GM21737 (cell line): ENCODE results near the gene ZNF331.

Experiments
- ATAC-seq: cut with Tn5 transposase; IDR thresholded peaks from one replicate; pipeline ENCODE4 v1.9.1; 2021; ENCODE audit warnings: mild to moderate bottlenecking, moderate library complexity; ENCODE audit not compliant: unreplicated experiment

The ZNF331 gene

DNA sequence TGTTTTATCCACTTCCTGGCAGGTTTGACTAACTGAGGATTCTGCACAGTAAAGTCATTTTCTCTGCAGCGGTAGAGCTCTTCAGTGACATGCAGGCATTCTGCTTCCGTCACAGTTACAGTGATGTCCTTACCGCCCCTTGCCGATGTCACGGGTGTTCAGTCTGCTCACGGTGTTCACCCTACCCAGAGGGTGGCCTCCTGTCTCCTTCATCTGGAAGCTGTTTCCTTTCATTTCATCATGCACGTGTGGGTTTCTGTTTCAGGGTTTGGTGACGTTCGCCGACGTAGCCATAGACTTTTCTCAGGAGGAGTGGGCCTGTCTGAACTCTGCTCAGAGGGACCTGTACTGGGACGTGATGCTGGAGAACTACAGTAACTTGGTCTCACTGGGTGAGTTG lies 33.4 kb downstream of the ZNF331 start:
- ATAC-seq: no peak

DNA sequence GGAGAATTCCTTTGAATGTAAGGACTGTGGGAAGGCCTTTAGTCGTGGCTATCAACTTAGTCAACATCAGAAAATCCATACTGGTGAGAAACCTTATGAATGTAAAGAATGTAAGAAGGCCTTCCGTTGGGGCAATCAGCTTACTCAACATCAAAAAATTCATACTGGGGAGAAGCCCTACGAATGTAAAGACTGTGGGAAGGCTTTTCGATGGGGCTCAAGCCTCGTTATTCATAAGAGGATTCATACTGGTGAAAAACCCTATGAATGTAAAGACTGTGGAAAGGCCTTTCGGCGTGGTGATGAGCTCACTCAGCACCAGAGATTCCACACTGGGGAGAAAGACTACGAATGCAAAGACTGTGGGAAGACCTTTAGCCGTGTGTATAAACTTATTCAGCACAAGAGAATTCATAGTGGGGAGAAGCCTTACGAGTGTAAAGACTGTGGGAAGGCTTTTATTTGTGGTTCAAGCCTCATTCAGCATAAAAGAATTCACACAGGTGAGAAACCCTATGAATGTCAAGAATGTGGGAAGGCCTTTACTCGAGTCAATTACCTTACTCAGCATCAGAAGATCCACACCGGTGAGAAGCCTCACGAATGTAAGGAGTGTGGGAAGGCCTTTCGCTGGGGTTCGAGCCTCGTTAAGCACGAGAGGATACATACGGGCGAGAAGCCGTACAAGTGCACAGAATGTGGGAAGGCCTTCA lies 39.2 kb downstream of the ZNF331 start:
- ATAC-seq: no peak

DNA sequence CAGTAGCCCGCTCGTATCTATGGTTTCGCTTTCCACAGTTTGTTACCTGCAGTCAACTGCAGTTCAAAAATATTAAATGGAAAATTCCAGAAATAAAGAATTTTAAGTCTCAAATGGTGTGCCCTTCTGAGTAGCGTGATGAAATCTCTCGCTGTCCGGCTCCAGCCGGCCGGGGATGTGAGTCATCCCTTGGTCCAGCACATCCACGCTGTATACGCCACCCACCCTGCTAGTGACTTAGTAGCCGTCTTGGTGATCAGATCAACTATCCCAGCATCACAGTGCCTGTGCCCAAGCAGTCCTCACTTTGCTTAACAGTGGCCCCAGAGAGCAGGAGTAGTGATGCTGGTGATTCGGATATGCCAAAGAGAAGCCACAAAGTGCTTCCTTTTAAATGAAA lies 40.0 kb downstream of the ZNF331 start:
- ATAC-seq: no peak

DNA sequence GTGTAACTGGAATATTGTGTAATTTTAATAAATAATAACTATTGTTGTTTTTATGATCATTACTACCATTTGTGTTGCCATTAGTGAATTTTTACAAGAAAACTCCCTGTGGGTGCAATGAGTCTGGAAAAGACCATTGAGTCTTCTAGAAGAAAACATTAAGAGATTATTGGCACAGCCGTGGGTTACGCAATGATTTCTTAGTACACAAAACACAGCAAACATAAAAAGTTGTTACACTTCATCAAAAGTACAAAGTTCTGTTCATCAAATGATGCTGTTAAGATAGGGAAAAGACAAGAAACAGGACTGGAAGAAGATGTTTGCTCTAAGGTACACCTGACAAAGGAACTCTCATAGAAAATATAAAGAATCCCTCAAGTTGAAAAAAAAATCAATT lies 41.6 kb downstream of the ZNF331 start:
- no peak for ATAC-seq

DNA sequence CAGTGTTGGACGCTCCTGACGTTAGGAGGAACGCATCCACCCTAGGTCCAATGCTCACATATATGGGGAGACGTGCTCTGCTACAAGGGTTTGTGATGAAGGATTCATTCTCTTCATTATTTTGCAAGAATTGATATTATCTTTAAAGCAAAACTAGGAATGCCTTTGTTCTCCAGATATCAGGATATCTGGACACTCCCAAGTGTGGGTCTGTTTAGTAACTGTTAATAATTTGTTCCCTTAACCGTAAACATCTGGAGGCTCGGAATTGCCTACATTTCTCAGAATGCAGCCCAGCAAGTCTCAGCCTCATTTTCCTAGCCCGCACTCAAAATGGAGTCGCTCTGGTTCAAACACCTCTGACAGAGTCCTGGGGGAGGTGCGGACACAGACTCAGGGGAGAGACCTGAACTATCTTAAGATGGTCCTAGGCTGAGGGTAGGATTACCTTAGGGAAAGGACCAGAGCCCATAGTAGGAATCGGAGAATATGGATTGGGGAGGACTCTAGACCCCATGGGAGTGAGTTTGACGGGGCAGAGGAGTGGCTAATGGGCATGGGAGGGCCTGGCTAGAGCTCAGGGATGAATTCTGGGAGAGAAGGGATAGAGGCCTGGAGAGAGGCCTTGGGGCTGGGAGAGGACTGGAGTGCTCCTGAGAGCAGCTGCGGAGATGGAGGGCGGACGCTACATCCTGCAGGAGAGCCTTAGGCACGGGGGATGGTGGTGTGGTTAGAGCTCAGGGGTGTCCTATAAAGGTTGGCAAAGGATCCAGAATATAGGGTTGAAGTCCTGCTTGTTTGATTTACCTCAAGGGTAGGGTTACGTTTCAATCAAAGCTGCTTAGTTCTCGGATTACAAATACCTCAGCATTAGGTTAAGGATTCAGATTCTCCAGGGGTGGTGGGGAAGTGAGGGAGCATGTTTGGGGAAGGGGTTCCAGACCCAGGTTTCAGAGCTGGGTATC lies 43.2 kb downstream of the ZNF331 start:
- no peak for ATAC-seq

DNA sequence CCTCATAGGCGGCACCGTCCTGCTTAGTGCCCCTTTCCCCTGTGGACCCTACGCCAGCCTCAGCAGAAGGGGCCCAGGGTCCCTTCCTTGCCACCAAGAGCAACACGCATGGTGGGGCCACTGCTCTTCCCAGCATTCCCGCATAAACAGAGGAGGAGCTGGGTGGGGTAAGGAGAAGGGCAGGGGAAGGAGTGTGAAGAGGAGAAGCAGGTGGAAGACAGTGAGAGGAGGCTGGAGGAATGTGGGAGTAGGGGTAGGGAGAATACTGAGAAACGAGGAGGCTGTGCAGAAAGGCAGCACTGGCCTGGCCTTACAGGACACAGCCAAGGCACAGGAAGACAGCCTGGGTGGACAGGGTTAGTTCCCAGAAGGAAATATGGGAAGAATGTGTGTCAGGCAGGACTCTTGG lies 43.9 kb downstream of the ZNF331 start:
- ATAC-seq: no peak

DNA sequence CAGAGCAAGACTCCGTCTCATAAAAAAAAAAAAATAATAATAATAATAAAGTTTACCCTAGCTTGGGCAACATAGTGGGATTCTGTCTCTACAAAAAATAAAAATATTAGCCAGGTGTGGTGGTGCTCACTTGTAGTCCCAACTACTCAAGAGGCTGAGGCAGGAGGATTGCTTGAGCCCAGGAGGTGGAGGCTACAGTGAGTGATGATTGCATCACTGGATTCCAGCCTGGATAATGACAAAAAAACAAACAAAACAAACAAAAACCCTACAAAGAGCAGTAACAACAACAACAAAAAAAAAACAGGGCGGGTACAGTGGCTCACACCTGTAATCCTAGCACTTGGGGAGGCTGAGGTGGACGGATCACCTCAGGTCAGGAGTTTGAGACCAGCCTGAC lies 45.2 kb downstream of the ZNF331 start:
- ATAC-seq: no peak

DNA sequence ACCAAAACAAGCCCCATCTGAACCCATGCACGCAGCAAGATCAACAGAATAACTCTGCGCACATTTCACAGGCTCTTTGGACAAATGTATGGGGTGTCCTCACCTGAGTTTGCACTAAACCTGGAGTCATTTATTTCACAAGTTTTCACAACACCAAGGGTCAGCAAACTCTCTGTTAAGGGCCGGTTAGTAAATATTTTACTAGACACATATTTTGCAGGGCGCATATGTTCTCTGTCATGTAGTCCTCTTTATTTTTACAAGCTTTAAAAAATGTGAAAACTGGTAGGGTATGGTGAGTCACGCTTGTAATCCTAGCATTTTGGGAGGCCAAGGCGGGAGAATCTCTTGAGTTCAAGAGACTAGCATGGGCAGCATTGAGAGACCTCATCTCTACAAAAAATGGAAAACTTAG lies 48.3 kb downstream of the ZNF331 start:
- ATAC-seq: no peak

DNA sequence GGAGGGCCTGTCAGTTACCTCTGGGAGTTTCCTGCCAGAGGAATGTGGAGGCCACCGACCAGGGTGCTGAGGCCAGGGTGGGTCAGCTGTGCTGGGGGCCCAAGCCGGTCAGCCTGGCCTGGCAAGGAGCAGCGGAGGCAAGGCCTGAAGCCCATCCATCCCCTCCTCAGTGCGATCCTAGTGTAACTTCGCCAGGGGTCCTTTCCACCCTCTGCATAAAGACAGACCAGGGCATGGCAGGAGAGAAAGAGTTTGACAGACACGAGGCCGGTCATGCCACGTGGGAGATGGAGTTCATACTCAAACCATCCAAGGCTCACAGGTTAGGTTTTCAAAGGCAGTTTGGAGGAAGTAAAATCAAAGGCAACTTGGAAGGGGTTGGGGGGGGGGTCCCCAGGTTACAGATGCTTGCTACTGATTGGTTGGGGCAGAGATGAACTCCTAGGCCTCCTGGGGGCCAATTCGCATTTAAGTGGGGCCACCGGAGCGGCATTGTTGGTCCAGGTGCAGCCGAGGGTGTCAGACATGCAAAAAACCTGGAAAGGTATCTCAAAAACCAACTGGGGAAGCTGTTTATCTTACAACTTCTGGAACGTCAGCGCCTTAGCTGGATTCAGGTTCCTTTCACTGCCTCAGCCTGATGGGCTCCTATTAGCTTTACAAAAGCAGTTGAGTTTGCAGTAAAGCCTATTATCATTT lies 57.0 kb downstream of the ZNF331 start:
- no peak for ATAC-seq

DNA sequence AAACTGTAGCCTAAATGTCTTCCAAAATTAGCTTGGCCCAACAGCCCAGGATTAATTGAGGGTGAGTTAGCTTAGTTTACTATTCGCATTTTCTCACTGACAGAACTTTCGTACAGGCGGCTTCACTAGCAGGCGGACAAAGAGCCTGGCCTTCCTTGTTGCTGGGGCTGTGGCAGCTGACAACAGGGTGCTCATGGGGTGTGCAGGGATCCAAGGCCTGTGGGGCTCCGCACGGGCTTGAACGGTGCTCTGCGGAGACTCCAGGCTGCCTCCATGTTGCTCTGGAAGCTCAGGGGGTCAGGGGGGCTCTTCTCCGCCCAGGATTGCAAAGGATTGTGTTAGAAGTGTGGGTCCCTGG lies 57.5 kb downstream of the ZNF331 start:
- no peak for ATAC-seq

DNA sequence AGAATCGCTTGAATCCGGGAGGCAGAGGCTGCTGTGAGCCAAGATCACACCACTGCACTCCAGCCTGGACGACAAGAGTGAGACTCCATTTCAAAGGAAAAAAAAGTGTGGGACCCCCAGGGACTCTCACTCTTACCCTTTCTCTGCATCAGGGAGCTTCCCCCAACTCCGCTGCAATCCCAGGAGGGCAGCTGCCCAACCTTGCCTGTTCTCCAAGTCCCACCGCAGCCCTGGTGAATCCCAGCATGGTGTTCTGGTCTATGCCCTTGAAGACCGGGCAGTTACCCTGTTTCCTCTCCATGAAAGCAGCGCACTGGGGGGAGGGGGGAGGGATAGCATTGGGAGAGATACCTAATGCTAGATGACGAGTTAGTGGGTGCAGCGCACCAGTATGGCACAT lies 58.1 kb downstream of the ZNF331 start:
- no peak for ATAC-seq

DNA sequence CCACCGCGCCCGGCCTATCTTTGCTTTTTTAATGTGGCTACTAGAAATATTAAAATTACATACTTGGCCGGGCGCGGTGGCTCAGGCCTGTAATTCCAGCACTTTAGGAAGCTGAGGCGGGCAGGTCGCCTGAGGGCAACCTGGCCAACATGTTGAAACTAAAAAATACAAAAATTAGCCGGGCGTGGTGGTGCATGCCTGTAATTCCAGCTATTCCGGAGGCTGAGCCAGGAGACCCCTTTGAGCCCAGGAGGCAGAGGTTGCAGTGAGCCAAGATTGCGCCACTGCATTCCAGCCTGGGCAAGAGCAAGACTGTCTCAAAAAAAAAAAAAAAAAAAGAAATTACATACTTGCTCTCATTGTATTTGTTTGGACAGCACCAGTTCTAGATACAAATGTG lies 59.1 kb downstream of the ZNF331 start:
- no peak for ATAC-seq

DNA sequence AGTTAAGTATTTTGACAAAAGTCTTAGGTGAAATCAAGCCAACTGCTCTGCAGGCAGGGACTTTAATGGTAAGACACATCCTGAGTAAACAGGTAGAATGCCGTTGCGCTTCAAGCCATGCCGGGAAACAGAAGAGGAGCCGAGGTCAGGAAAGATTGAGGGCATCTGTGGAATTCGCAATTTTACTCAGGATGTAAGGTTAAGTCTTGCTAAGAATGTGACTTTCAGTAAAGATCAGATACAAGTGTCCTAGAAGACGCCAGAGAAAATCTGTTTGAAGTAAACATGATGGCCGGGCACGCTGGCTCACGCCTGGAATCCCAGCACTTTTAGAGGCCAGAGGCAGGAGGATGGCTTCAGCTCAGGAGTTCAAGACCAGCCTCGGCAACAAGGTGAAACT lies 60.4 kb downstream of the ZNF331 start:
- ATAC-seq: no peak

DNA sequence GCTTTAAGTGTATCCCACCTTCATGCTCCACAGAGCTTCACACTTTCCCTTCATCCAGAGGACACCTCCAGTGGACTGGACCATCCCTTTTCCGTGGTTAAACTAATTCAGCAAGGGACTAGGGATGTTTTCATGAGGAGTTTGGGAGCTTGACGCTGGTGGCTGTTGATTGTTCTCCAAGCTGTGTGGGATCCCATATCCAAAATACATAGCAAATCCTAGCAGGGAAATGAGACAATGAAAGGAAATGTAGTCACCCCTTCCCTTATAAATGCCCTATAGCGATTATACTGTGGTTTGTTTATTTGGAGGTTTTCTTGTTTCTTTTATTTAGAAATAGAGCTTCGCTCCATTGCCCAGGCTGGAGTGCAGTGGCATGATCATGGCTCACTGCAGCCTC lies 62.3 kb downstream of the ZNF331 start:
- no peak for ATAC-seq

DNA sequence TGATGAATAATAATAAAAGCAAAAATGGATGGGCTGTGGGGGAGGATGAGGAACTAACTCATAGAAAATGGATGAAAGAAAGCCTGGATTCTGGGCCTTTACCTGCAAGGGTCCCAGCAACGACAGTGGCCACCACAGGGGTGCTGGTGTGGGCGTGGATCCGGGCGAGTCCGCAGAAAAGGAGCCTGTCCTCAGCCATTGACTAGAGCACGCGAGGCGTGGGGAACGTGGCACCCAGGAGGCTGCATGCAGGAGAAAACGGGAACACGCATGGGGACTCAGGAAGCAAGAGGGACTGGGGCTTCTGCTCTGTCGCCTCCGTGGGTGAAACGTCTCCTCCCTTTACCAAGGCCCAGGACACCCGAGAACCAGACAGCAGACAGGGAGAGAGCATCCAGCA lies 68.1 kb downstream of the ZNF331 start:
- no peak for ATAC-seq

DNA sequence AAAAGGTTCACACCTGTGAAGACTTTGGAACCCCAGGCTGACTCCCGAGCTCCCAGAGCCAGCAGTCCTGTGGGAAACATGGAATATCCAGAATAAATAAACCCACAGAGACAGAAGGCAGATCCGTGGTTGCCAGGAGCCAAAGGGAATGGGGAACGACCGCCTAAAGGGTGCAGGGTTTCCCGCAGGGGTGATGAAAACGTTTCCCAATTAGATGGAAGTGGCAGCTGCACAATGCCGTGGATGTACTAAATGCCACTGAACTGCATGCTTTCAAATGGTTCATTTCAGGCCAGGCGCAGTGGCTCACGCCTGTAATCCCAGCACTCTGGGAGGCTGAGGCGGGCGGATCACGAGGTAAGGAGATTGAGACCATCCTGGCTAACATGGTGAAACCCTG lies 70.4 kb downstream of the ZNF331 start:
- no peak for ATAC-seq

DNA sequence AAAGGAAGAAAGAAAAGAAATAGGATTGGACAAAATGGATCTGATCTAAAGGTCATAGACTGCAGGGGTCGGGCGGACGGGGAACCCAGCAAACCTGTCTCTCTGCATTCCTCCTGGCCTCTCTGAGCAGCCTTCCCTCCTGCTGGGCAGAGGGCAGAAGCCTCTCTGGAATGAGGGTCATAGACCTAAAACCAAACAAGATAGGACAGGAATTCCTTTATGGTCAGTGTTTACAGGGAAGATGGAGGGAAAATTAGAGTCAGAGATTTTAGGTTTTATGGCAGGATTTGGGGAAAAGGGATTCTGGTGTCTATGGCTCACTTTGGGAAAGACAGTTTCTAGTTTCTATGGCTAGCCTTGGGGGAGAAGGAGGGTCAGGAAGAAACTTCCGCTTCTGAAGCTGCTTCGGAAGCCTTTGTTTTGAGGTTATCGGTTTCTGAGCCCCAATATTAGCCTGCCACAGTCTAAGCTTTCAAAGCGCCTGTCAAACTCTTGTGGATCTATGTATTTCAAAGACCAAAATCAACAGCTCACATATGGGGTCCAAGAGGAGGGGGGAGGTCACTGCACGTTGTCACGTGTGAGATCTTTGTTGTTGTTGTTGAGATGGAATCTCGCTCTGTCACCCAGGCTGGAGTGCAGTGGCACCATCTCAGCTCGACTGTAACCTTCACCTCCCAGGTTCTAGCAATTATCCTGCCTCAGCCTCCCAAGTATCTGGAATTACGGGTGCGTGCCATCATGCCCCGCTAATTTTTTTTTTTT lies 75.0 kb downstream of the ZNF331 start:
- no peak for ATAC-seq

DNA sequence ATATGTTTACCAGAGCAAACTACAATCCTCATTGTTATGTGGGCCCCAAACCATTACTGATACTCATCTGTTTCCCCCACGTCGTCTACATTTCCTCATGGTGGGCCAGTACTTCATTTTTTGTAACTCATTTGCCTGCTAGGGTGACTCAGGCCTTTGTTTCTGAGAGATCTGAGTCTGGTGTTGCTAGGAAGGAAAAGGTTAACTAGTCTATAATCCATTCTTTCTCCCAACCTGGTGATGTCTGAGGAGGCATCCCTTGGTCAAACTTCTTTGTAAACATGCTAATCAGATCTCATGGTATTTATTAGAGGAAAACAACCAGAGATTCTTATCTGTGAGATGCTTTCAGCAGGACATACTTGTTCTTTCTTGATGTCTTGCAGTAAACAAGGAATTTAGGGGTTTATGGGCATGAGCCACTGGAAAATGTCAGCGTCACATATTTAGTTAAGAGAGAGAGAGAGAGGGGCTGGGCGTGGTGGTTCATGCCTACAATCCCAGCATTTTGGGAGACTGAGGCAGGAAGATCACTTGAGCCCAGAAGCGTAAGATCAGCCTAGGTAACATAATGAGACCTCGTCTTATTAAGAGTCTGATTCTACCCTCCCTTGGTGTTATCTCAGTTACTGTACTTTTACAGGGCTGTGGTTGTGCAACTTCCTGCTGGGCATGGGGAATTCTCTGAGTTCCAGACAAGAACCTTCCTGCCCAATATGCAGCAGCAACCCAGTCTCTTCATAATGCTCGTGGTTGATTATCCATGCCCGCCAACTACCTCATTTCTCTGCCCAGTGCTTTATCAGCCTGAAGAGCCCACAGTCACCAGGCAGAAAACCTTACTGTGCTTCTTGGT lies 84.2 kb downstream of the ZNF331 start:
- ATAC-seq: no peak

DNA sequence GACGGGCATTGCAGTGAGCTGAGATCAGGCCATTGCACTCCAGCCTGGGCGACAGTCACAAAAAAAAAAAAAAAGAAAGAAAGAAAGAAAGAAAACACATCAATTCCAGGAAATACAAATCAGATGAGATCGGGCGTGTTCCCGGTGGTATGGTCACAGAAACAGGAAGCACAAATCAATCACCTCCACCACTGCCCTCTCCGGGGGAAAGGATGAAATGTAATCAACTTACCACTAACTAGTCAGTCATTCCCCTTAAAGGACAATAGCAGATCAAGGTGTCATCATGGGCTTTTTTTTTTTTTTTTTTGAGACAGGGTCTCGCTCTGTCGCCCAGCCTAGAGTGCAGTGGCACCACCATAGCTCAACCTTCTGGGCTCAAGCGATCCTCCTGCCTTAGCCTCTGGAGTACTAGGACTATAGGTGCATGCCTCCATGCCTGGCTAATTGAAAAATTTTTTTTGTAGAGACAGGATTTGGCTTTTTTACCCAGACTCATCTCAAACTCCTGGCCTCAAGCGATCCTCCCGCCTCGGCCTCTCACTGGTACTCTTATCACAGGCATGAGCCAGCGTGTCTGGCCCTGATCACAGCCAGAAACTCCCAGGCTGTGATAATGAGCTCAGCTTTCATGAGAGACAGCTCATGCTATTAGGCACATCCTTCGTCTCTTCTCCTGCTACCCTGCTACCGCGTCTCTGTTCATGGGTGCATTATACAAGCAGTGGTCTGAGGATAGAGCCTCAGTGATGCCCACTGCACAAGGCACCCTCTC lies 87.0 kb downstream of the ZNF331 start:
- no peak for ATAC-seq
